DMS 273 (cell line): ENCODE results near the gene CDKN2D.
A peak's percentile ranks its signal among the peaks of the same experiment; 100 is the strongest.
"Not testable (repeated sequence)": the region's sequence is repeated elsewhere in the genome, so short reads cannot be mapped to it uniquely, and the experiment has no call there.

ENCODE experiments used
- DNase-seq: peaks from one replicate; lab custom pipeline; 2025; ENCODE audit not compliant: unreplicated experiment; lab: John Stamatoyannopoulos, UW

The CDKN2D gene

GRCh38 chr19:10552510-10553053 is 16.2 kb downstream of the CDKN2D start:
- DNase-seq, result peak; percentile 75

DNA sequence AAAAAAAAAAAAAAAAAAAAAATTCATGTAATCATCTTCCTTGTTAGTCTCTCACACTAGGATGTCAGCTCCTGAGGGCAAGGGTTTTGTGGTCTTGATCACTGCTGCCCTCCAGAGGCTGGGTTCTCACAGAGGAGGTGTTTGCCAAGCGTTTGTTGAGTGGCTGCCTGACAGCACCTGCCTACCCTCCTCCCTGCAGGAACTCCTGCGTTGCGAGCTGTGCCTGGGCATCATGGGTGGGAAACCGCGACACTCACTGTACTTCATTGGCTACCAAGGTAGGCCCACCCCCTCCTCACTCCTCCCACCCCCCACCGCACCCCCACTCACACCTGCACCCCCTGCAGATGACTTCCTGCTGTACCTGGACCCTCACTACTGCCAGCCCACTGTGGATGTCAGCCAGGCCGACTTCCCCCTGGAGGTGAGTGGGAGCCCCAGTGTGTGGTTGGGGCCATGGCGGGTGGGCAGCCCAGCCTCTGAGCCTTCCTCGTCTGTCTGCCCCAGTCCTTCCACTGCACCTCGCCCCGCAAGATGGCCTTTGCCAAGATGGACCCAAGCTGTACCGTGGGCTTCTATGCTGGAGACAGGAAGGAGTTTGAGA is 17.0 kb downstream of the CDKN2D start:
- peak; percentile 79 for DNase-seq

- DNase-seq, result not testable (repeated sequence)
Observed at GRCh38 chr19:10551006-10551405, 17.8 kb downstream of the CDKN2D start.

DNA sequence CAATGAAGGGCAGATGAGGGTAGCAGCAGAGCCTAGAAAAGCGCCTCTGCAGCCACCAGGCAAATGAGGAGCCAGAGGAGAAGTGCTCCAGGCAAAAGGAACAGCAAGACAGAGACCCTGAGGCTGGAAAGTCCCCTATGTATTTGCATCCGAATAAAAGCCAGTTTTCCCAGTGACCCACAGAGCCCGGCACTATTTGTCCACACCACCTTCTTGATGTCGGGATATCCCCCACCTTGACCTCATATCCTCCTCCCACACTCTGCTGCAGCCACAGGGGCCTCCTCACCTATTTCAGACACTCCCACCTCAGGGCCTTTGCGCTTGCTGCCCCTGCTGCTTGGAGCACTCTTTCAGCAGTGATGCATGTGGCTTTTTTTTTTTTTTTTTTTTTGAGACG is 18.4 kb downstream of the CDKN2D start:
- no peak for DNase-seq

DNA sequence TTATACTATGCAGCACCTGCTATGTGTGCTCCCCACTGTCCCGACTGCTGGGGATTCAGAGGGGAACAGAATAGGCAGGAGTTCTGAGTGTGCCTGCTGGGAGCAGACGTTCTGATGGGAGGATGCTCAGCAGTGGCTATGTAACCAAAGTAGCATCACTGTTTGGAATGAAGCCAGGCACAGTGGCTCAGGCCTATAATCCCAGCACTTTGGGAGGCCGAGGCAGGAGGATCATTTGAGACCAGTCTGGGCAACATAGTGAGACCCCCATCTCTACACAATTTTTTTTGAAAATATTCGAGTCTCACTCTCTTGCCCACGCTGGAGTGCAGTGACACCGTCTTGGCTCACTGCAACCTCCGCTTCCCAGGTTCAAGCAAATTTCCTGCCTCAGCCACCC is 19.0 kb downstream of the CDKN2D start:
- DNase-seq, result no peak

- no peak for DNase-seq
Observed at GRCh38 chr19:10548746-10549276, 20.0 kb downstream of the CDKN2D start.

- no peak for DNase-seq
Observed at GRCh38 chr19:10546817-10547216, 22.0 kb downstream of the CDKN2D start.

GRCh38 chr19:10544753-10545251 is 24.0 kb downstream of the CDKN2D start:
- no peak for DNase-seq

DNA sequence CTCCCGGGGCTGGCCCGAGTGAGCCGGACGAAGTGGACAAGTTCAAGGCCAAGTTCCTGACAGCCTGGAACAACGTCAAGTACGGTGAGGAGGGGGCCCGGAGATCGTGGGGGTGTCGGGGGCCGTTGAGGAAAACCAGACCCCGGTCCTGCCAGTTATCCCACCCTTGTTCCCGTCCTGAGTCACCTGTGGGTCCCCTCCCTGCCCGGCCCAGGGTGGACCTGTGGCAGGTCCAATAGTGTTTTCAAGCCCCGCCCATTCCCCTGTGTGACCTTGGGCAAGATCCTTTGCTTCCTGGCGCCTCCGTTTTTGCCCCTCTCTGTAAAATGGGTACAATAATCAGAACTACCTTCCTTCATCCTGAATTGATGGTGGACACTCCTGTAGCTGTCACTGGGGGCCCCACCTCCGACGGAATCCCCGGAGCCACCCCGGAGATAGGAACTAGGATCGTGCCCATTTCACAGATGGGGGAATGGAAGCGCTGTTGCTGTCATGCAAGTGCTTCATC is 24.5 kb downstream of the CDKN2D start:
- DNase-seq, result peak; percentile 52

- peak; percentile 92 for DNase-seq
Observed at GRCh38 chr19:10543420-10544241, 25.1 kb downstream of the CDKN2D start, which contains the start of gene ATG4D. ATG4D (plus strand) TSS chr19:10543904; CDS start chr19:10544091, 187 bp downstream.

DNA sequence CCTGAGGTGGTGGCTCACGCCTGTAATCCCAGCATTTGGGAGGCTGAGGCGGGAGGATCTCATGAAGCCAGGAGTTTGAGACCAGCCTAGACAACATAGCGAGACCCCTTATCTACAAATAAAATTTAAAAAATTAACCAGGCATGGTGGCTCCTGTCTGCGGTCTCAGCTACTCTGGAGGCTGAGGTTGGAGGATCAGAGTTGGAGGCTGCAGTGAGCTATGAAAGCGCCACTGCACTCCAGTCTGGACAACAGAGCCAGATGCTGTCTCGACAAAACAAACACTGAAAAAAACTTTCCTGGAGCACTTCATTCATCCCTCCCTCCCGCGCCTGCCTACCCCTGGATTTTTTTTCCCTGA is 25.7 kb downstream of the CDKN2D start:
- DNase-seq, result peak; percentile 59

- not testable (repeated sequence) for DNase-seq
Observed at GRCh38 chr19:10539016-10539415, 29.8 kb downstream of the CDKN2D start.

DNA sequence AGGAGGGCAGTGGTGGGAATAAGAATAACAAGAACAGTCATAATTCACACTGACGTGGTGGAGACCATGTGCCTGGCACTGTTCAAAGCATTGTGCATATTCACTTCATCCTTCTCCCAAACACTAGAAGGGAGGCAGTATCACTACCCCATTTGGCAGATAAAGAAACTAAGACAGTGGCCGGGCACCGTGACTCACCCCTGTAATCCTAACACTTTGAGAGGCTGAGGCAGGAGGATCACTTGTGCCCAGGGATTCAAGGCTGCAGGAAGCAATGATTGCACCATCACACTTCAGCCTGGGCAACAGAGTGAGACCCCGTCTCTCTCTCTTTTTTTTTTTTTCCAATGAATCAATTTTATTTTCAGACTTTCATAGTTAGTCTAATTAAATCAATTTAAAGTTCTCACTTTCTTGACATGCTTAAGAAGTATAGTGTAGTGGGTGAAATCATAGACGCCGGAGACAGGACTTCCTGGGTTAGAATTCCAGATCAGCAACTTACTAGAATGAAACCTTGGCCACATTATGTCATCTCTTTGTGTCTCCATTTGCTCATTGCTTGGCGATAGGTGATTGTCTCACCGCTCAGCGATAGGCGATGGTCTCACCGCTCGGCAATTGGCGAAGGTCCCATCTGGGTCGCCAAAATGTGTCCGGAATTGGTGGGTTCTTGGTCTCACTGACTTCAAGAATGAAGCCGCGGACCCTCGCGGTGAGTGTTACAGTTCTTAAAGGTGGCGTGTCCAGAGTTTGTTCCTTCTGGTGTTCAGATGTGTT is 30.4 kb downstream of the CDKN2D start:
- no peak for DNase-seq

GRCh38 chr19:10537668-10538067 is 31.1 kb downstream of the CDKN2D start:
- DNase-seq, result no peak

DNA sequence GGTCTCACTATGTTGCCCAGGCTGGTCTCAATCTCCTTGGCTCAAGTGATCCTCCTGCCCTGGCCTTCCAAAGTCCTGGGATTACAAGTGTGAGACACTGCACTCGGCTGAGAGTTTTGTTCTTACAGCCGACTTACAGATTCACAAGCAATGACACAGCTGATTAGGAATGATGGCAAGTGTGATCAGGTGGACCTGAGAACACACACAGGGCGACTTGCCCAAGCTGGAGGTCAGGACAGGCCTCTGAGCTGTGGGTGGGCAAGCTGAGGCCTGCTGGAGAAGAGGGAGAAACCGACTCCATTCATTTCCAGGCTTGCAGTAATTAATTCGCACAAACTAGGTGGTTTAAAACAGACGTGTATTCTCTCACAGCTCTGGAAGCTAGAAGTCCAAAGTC is 33.2 kb downstream of the CDKN2D start:
- DNase-seq, result no peak

GRCh38 chr19:10533646-10534386 is 35.0 kb downstream of the CDKN2D start:
- DNase-seq, result no peak

DNA sequence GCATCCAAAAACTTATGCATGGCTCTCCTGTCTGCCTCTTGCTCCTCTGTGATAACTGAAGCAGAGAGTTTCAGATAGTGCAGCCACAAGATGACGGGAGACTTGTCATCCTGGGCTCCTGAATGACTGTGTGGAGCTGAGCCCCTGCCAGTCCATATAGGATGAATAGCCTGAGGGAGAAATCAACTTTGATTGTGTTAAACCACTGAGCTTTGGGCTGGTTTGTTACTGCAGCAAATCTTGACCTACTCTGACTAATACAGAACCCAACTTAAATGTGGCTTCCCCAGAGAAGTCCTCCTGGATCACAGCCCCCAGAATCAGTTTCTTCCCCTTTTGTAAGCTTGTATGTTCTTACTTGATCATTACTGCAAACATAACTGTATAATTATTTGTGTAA is 36.3 kb downstream of the CDKN2D start:
- no peak for DNase-seq

- DNase-seq, result not testable (repeated sequence)
Observed at GRCh38 chr19:10526887-10527286, 41.9 kb downstream of the CDKN2D start.

- DNase-seq, result no peak
Observed at GRCh38 chr19:10525636-10526035, 43.1 kb downstream of the CDKN2D start.

DNA sequence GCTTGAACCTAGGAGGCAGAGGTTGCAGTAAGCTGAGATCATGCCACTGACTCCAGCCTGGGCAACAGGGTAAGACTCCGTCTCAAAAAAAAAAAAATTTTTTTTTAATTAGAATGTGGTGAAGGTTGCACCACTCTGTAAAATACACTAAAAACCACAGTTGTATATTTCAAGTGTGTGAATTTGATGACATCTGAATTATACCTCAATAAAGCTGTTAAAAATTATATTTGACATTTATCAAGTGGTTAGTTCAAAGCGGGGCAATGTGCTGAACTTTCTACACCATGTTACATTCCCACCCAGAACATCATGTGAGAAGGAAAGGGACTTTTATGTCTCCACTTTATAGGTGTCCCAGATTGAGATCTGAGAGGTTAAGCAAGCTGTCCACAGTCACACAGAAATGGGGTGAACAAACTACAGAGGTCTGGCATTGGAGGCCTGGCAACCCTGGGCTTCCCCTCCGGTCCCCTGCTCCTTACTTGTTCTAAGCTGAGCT is 45.6 kb downstream of the CDKN2D start:
- DNase-seq, result no peak
